ENCODE results near the gene DNAJB11. TPM values are rescaled to one million over a fixed set of nuclear protein-coding genes. Genes with fewer than 3 reads are reported as not detected.

DNAJB11 gene
- total RNA-seq, 1 donor from 2014 or later = 43.8 TPM

DNA sequence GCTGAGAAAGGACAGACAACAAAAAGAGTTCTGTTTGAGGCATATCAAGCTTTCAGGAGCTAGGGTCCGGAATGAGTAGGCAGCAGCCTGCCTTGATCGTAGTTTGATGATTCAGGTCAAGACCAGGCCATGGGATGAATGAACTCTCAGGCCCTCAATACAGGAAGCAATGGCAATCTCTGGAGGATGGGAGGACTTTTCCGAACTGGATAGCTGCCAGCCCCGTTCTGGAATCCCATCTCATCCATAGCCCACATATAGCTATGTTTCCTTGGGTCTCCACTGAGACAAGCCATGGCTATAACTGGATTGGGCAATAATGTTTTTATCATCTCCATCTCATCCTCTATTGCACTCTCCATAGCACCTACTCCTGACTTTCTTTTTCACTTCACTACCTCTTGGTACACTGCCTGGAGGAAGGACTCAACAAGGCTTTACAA is 55.1 kb downstream of the DNAJB11 start:
- Histone ChIP-seq H3K4me3 (no peak overlapping the region), H3K27ac (no peak overlapping the region), H3K9me3 (no peaks in the 10 kb centered on the region), H3K4me1 (no peaks in the 10 kb centered on the region), H3K36me3 (no peaks in the 10 kb centered on the region), H3K27me3 (peaks cover 5% of the 10 kb centered on the region)
- TF ChIP-seq, protein P1, sequence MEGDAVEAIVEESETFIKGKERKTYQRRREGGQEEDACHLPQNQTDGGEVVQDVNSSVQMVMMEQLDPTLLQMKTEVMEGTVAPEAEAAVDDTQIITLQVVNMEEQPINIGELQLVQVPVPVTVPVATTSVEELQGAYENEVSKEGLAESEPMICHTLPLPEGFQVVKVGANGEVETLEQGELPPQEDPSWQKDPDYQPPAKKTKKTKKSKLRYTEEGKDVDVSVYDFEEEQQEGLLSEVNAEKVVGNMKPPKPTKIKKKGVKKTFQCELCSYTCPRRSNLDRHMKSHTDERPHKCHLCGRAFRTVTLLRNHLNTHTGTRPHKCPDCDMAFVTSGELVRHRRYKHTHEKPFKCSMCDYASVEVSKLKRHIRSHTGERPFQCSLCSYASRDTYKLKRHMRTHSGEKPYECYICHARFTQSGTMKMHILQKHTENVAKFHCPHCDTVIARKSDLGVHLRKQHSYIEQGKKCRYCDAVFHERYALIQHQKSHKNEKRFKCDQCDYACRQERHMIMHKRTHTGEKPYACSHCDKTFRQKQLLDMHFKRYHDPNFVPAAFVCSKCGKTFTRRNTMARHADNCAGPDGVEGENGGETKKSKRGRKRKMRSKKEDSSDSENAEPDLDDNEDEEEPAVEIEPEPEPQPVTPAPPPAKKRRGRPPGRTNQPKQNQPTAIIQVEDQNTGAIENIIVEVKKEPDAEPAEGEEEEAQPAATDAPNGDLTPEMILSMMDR (IDR thresholded peaks at IDR 0.05) = no peak
- ATAC-seq = no peak
- no peak for DNase-seq
- intact Hi-C loops (cut with DNase I) = no loop called here

DNA sequence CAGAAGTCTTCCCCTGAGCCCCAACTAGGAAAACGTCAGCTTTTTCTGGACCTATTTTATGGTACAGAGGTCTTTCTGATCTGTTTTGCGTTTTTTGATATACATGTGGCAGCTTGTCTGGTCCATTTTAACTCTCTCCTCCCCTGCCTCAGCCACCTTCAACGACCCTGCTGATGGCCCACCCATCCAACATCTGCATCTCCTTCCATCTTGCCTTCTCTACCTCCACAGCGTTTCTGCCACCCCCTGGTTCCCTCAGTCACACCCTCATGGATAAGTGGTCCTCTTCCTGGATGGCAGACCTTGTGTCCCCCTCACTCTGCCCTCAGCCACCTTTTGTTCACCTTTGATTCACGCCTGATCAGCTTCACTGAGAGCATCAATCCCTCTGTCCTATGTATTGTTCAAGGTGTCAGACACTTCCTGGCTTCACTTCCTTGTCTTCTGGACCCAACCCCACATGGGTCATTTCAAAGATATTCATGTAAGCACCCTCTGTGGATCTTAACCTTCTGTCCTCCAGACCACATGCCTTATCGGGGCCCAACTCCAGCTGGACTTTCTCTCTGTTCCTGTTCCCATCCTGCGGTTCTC is 55.8 kb downstream of the DNAJB11 start:
- no peak for DNase-seq
- Histone ChIP-seq H3K9me3 (no peaks in the 10 kb centered on the region), H3K27ac (no peak overlapping the region), H3K27me3 (peaks cover 5% of the 10 kb centered on the region), H3K4me1 (no peaks in the 10 kb centered on the region), H3K36me3 (no peaks in the 10 kb centered on the region), H3K4me3 (no peak overlapping the region)
- no peak for ATAC-seq
- TF ChIP-seq, protein P1 (IDR thresholded peaks at IDR 0.05) = no peak
- intact Hi-C loops (cut with DNase I) = no loop called here

DNA sequence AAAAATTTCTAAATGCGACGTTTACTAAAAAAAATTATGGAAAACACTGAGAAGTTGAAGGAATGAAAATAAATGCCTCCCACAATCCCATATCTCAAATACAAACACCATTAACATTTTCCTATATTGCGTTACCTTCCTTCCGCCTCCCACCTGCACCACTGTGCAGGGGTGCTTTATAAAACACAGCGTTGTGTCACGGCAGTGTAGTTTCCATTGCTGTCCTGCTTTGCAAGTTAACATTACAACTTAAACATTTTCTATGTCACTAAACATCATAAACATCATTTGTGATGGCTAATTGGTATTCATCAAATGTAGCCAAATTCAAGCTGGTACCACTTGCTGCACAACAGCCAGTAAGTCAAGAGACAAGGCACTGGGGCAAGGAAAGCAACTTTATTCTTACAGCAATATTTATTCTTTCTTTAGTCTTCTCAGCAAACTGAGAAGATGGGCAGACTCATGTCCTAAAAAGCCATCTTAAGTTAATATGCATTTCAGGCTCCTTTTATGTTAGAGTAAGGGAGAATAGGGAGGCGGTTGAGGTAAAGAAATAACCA is 57.4 kb downstream of the DNAJB11 start:
- H3K27me3 ChIP-seq = peaks cover 5% of the 10 kb centered on the region
- H3K27ac ChIP-seq = no peak overlapping the region
- H3K9me3 ChIP-seq = no peaks in the 10 kb centered on the region
- TF ChIP-seq, protein P1 (IDR thresholded peaks at IDR 0.05) = no peak
- ATAC-seq = no peak
- no peak for DNase-seq
- no peak overlapping the region for H3K4me3 ChIP-seq
- no peaks in the 10 kb centered on the region for H3K36me3 ChIP-seq
- intact Hi-C loops (cut with DNase I) = no loop called here
- H3K4me1 ChIP-seq = no peaks in the 10 kb centered on the region

DNA sequence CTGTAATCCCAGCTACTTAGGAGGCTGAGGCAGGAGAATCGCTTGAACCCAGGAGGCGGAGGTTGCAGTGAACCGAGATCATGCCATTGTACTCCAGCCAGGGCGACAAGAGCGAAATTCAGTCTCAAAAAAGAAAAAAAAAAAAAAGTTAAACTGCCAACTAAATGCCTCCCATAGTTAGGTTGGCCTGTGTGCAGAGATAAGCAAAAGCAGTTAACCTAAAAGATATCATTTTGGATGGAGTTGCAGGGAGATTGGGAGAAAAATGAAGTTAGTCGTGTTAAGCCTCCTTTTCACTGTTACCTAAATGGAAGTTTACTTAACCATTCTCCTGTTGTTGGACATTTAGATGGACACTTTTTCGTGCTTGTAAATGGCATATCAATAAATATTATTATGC is 58.2 kb downstream of the DNAJB11 start:
- ATAC-seq (no peak), DNase-seq (no peak)
- Histone ChIP-seq H3K4me3 (no peak overlapping the region), H3K27ac (no peak overlapping the region), H3K36me3 (no peaks in the 10 kb centered on the region), H3K9me3 (no peaks in the 10 kb centered on the region), H3K4me1 (no peaks in the 10 kb centered on the region), H3K27me3 (peaks cover under 1% of the 10 kb centered on the region)
- TF ChIP-seq, protein P1 (IDR thresholded peaks at IDR 0.05) = no peak
- intact Hi-C loops (cut with DNase I) = no loop called here

DNA sequence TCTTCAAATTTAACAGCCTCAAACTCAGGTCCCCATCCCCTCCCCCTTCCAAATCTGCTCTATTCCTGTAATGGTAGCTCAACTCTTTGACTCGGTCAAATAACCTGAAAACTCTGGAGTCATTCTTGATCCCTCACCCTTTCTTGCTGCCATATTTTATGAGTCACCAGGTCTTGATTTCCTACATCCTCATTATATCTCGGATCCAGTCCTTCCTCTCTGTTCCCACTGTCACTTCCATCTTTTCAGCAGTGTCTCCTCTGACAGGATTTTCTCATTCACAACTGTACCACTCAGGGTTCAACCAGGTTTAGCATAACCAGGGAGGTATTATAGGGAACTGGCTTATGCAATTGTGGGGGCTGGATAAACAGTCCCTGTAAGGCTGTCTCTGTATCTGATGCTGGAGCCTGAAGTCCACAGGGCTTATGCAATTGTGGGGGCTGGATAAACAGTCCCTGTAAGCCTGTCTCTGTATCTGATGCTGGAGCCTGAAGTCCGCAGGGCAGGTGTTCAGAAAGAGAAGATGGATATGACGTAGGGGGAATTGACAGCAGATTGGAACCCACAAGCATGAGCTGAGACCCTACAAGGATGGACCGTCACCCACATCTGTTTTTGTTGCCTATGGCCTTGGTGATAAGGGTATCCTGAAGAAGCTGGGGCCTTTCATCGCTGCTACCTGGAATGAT is 60.6 kb downstream of the DNAJB11 start:
- Histone ChIP-seq H3K27ac (no peak overlapping the region), H3K36me3 (no peaks in the 10 kb centered on the region), H3K4me3 (no peak overlapping the region), H3K9me3 (no peaks in the 10 kb centered on the region), H3K4me1 (no peaks in the 10 kb centered on the region), H3K27me3 (no peaks in the 10 kb centered on the region)
- ATAC-seq (no peak), DNase-seq (no peak)
- intact Hi-C loops (cut with DNase I) = no loop called here
- TF ChIP-seq, protein P1 (IDR thresholded peaks at IDR 0.05) = no peak

All from upper lobe of right lung (tissue), 1 donor.